HG03575 (cell line): ENCODE results near the gene PBRM1.

Experiments
- ATAC-seq: cut with Tn5 transposase; IDR thresholded peaks from one replicate; pipeline ENCODE4 v1.9.1; 2021; ENCODE audit not compliant: unreplicated experiment, insufficient number of reproducible peaks, low FRiP score; ENCODE audit errors: extremely low read depth

PBRM1 gene

GRCh38 chr3:52609316-52609815 lies 76.3 kb downstream of the PBRM1 start:
- no peak for ATAC-seq

GRCh38 chr3:52608337-52608736 lies 77.4 kb downstream of the PBRM1 start:
- ATAC-seq, result no peak

GRCh38 chr3:52606373-52607085 lies 79.2 kb downstream of the PBRM1 start:
- ATAC-seq, result no peak

- no peak for ATAC-seq
These were observed 85.5 kb downstream of the PBRM1 start for GRCh38 chr3:52600258-52600657.

GRCh38 chr3:52596658-52597265 lies 89.0 kb downstream of the PBRM1 start:
- no peak for ATAC-seq

- ATAC-seq, result no peak
These were observed 92.6 kb downstream of the PBRM1 start for GRCh38 chr3:52593103-52593502.

- no peak for ATAC-seq
These were observed 111.4 kb downstream of the PBRM1 start for GRCh38 chr3:52574056-52574965.

GRCh38 chr3:52572221-52572620 lies 113.5 kb downstream of the PBRM1 start:
- no peak for ATAC-seq

GRCh38 chr3:52570076-52570475 lies 115.6 kb downstream of the PBRM1 start:
- ATAC-seq, result no peak

GRCh38 chr3:52568069-52568468 lies 117.6 kb downstream of the PBRM1 start:
- no peak for ATAC-seq

- ATAC-seq, result no peak
These were observed 121.7 kb downstream of the PBRM1 start for GRCh38 chr3:52563984-52564383.

GRCh38 chr3:52561028-52561747 lies 124.5 kb downstream of the PBRM1 start:
- no peak for ATAC-seq

- ATAC-seq, result no peak
These were observed 127.3 kb downstream of the PBRM1 start for GRCh38 chr3:52558436-52558835.

GRCh38 chr3:52557011-52557960 lies 128.4 kb downstream of the PBRM1 start:
- ATAC-seq, result no peak

- ATAC-seq, result no peak
These were observed 130.7 kb downstream of the PBRM1 start for GRCh38 chr3:52555056-52555455.

- no peak for ATAC-seq
These were observed 131.5 kb downstream of the PBRM1 start for GRCh38 chr3:52554026-52554755.

- no peak for ATAC-seq
These were observed 133.6 kb downstream of the PBRM1 start for GRCh38 chr3:52552089-52552488.
